Astrocyte of the cerebellum (primary cell): ENCODE measurements around the gene FADS6.

Experiments used
- DNase-seq: peaks from one replicate; pipeline ENCODE4 v3.0.0-alpha.2; 2011; ENCODE audit warnings: low read depth
- H3K4me3 ChIP-seq: 2 replicates; pipeline ENCODE4 v1.5.1; 2011; ENCODE audit warnings: mild to moderate bottlenecking, low read depth, low read length, moderate library complexity
- in situ Hi-C: cut with HindIII; loops from 2 replicates; pipeline ENCODE4 v1.10.0; 2017; ENCODE audit warnings: low sequenced_read_pairs
- TF ChIP-seq, protein P1 (sequence below): IDR thresholded peaks from 2 replicates; pipeline ENCODE4 v1.5.1; 2012; ENCODE audit warnings: low read length, low read depth, moderate library complexity, mild to moderate bottlenecking; ENCODE audit errors: missing control alignments

FADS6 gene

DNA sequence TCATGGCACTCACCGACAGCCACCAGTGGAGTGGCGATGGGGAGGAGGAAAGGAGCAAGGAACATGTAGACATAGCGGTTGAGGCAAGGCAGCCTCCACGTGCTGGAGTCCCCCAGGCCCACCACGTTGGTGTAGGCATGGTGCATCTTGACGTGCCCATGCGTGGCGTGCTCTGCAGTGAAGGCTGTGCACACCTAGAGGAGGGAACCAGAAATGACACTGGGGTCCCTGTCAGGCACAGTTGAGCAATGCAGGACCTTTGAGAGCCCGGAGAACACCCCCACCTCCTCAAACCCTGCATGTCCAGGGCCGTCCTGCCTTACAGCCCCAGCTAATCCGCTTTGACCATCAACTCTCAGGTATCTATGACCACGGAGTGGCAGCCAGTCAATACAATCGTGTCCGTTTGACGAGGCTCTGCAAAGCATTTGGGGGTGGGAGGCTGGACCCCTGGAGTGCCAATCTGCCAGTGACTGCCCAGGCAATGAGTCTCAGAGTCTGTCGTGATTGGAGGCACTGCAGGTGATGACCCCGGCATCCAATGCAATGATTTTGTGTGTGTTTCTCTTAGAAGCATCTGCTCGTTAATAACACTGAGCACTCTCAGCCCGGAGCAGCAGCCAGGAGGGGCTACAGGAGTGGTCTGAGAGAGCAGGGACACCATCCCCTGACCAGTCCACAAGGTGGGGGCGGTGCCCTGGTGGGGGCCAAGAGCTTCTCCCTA, 10.8 kb downstream of the FADS6 start:
- in situ Hi-C loops, result no loop called here
- TF ChIP-seq, protein P1, sequence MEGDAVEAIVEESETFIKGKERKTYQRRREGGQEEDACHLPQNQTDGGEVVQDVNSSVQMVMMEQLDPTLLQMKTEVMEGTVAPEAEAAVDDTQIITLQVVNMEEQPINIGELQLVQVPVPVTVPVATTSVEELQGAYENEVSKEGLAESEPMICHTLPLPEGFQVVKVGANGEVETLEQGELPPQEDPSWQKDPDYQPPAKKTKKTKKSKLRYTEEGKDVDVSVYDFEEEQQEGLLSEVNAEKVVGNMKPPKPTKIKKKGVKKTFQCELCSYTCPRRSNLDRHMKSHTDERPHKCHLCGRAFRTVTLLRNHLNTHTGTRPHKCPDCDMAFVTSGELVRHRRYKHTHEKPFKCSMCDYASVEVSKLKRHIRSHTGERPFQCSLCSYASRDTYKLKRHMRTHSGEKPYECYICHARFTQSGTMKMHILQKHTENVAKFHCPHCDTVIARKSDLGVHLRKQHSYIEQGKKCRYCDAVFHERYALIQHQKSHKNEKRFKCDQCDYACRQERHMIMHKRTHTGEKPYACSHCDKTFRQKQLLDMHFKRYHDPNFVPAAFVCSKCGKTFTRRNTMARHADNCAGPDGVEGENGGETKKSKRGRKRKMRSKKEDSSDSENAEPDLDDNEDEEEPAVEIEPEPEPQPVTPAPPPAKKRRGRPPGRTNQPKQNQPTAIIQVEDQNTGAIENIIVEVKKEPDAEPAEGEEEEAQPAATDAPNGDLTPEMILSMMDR, result no peak
- no peak overlapping the region for H3K4me3 ChIP-seq
- no peak for DNase-seq

- in situ Hi-C loops, result no loop called here
- DNase-seq, result no peak
- TF ChIP-seq, protein P1, result no peak
- H3K4me3 ChIP-seq, result no peak overlapping the region
Observed at GRCh38 chr17:74881073-74881472, 12.4 kb downstream of the FADS6 start.

- TF ChIP-seq, protein P1, result no peak
- in situ Hi-C loops, result no loop called here
- no peak for DNase-seq
- no peak overlapping the region for H3K4me3 ChIP-seq
Observed at GRCh38 chr17:74879308-74879707, 14.1 kb downstream of the FADS6 start.

GRCh38 chr17:74878658-74879057, 14.8 kb downstream of the FADS6 start:
- DNase-seq, result no peak
- no peak overlapping the region for H3K4me3 ChIP-seq
- in situ Hi-C loops, result no loop called here
- TF ChIP-seq, protein P1, result no peak

DNA sequence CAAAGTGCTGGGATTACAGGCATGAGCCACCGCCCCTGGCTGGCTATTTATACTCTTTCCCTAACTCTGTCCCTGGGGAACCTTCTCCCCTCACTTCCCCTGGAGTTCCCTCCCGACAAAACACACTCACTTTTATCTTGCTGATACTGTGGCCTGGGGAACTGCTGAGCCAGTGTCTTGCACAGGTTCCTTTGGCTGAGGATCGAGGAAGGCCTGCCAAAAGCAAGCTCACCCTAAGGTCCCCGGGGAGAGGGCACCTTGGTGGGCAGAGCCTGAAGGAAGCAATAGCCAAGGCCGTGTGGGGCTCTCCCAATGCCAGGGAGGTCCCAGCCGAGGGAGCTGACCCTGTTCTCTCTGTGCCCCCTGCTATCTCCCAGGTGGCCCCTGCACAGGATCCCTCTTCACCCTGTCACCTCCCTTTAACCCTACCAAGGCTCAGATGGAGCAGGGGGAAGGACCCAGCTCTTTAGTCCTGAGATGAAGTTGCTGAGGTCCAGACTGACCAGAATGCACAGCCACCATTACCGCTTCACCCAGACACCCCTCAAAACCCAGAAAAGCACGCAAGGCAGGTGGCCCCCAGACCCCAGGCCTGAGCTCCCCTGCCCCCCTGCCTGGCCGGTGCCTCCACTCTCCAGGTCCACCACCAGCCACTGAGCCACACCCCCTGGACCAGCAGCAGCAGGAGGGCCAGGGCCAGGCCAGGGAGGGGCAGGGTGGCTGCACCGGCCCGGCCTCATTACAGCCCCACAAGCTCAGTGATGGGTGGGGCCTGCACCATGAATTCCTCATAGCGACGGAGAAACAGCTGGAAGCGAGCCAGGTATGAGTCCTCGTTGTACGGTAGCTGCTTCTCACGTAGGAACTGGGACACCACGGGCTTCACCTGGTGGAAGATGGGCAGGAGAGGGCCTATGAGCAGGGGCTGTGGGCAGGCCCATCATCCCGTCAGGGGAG, 15.6 kb downstream of the FADS6 start:
- no peak overlapping the region for H3K4me3 ChIP-seq
- in situ Hi-C loops, result no loop called here
- TF ChIP-seq, protein P1, result no peak
- no peak for DNase-seq

DNA sequence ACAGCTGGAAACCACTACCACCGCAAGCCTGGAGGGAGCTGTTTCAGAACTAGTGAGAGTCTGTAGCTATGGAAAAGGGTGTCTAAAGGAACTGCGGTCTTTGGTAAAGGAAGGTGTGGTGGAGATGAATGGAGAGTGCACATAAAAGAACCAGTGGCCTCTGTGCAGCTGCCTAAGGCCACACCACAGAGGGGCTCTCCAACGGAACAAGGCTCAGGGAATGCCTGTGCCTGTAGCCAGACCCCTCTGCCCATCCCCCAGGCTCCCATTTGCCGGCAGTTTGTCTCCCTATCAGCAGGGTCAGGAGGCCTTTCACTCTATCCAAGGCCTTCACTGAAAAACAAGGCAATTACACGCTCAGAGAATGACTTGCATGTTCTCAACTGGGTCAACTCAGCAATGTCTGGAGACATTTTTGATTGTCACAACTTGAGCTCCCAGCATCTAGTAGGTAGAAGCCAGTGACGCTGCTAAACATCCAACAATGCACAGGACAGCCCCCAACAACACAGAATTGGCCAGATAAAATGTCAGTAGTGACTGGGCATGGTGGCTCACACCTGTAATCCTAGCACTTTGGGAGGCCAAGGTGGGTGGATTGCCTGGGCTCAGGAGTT, 17.3 kb downstream of the FADS6 start:
- no peak overlapping the region for H3K4me3 ChIP-seq
- TF ChIP-seq, protein P1, result no peak
- in situ Hi-C loops, result no loop called here
- no peak for DNase-seq
